Activated CD4-positive, alpha-beta T cell treated with anti-CD3 and anti-CD28 coated beads for 48 hours (primary cell): Measurements from ENCODE around the gene ZMIZ2.

Experiments
- DNase-seq: peaks from one replicate; pipeline ENCODE4 v3.0.0-alpha.2; 2020

Gene ZMIZ2

GRCh38 chr7:44756904-44757303 lies 8.3 kb downstream of the ZMIZ2 start:
- no peak for DNase-seq

- no peak for DNase-seq
These were observed 8.7 kb downstream of the ZMIZ2 start for GRCh38 chr7:44757311-44757710.

DNA sequence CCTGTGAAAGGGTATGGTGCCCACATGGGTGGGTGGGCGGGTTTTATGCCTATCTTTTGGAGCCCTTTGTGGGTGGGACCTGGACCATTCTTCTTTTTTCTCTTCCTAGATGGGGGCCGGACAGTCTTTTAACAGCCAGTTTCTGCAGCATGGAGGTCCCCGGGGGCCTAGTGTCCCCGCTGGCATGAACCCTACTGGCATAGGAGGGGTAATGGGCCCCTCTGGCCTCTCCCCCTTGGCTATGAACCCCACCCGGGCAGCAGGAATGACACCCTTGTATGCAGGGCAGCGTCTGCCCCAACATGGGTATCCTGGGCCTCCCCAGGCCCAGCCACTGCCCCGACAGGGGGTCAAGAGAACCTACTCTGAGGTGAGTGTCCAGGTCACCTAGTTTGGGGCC lies 9.1 kb downstream of the ZMIZ2 start:
- no peak for DNase-seq

GRCh38 chr7:44759246-44759645 lies 10.6 kb downstream of the ZMIZ2 start:
- no peak for DNase-seq

DNA sequence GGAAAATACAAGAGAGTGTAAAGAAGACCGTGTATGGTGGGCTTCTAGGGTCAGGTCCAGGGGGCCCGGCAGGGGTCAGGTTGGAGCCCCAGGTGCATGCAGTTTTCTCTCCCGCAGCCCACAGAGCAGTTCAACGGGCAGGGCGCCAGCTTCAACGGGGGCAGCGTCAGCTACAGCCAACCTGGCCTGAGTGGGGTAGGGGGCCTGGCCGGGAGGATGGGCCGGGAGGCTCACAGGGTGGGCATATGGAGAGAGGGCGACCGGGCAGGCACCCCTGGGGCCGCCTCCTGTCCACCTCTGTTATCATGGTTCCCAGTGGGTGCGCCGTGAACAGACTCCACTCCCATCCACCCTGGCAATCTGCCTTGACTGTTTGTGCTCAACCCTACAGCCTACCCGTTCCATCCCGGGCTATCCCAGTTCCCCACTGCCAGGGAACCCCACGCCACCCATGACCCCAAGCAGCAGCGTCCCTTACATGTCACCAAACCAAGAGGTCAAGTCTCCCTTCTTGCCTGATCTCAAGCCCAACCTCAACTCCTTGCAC lies 11.5 kb downstream of the ZMIZ2 start:
- DNase-seq, result no peak

DNA sequence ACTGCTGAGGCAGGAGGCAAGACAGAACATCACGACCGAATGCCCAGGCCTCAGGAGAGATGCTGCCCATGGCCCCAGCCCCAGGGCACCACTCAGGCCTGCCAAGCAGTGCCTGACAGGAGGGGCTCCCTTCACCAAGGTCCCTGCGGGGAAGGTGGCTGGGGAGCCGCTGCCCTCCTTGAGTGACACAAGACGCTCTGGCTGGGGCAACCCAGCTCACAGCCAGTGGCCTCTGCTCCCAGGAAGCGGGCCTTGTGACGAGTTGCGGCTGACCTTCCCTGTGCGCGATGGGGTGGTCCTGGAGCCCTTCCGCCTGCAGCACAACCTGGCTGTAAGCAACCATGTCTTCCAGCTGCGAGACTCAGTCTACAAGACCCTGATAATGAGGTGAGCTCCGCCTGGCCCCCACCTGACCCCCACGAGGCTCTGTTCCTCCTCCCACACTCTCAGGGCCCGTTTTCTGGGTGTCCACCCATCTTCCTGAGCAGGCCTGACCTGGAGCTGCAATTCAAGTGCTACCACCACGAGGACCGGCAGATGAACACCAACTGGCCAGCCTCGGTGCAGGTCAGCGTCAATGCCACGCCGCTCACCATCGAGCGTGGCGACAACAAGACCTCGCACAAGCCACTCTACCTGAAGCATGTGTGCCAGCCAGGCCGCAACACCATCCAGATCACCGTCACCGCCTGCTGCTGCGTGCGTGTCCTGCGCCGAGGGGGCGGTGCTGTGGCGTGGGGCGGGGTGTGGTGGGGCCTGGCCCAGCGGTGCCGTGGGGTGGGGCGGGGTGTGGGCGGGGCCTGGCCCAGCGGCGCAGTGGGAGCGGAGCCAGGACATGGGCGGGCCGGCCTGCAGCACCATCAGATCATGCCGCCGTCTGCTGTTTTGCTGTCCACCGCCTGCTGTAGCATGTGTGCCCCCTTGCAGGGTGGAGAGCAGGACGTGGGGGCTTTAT lies 12.8 kb downstream of the ZMIZ2 start:
- no peak for DNase-seq

- no peak for DNase-seq
These were observed 13.7 kb downstream of the ZMIZ2 start for GRCh38 chr7:44762300-44762699.

DNA sequence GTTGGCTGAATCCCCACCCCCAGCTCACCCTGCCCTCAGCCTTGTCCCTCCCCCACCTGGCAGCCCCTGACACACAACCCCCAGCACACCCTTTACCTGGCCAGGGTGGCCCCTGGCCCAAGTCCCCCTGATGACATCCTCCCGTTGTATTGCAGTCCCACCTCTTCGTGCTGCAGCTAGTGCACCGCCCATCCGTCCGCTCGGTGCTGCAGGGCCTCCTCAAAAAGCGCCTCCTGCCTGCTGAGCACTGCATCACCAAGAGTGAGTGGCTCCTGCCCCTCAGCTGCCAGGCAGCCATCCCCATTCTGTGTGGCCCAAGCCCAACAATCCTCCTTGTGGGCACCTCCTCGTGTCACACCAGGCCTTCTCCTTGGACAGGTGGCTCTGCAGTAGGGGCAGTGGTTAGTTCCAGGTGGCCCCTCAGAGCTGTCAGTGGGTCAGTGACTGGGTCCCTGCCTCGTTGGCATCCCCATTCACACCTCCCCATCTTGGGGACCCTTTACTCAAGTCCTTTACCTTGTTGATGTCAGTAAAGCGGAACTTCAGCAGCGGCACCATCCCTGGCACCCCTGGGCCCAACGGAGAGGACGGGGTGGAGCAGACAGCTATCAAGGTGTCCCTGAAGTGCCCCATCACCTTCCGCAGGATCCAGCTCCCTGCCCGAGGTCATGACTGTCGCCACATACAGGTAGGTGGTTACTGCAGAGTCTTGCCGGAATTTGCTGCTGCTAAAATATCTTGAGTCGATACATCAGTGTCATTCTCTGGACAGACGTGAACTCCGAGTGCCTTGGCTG lies 14.3 kb downstream of the ZMIZ2 start:
- no peak for DNase-seq

GRCh38 chr7:44764081-44764480 lies 15.4 kb downstream of the ZMIZ2 start:
- no peak for DNase-seq

DNA sequence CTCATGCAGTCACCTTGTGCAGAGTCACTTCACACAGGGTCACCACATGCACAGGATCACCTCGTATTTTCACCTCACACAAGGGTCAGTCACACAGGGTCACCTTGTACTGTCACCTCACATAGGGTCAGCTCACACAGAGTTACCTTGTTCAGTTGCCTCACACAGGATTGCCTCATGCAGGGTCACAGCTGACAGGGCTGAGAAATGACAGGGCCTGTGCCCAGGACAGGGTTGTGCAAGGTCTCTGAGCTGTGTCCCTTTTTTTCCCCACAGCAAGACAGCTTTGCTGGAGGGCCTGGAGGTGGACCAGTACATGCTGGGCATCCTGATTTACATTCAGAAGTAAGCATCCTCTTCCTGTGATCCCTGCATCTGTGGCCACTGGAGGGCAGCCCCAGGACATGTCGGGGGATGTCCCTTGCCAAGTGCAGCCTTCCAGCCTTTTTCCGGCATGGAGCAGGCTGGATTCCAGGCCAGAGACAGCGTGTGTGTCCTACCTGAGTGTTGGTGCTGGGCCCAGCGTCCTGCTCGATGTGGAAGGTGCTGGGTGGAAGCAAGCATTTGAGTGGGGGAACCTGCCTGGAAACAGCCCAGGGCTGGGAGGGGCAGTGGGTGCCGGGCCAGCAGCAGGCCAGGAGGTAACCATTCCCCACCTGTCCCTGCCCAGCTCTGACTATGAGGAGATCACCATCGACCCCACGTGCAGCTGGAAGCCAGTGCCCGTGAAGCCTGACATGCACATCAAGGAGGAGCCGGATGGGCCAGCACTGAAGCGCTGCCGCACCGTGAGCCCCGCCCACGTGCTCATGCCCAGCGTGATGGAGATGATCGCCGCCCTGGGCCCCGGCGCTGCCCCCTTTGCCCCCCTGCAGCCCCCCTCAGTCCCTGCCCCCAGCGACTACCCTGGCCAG lies 16.3 kb downstream of the ZMIZ2 start:
- DNase-seq, result no peak

DNA sequence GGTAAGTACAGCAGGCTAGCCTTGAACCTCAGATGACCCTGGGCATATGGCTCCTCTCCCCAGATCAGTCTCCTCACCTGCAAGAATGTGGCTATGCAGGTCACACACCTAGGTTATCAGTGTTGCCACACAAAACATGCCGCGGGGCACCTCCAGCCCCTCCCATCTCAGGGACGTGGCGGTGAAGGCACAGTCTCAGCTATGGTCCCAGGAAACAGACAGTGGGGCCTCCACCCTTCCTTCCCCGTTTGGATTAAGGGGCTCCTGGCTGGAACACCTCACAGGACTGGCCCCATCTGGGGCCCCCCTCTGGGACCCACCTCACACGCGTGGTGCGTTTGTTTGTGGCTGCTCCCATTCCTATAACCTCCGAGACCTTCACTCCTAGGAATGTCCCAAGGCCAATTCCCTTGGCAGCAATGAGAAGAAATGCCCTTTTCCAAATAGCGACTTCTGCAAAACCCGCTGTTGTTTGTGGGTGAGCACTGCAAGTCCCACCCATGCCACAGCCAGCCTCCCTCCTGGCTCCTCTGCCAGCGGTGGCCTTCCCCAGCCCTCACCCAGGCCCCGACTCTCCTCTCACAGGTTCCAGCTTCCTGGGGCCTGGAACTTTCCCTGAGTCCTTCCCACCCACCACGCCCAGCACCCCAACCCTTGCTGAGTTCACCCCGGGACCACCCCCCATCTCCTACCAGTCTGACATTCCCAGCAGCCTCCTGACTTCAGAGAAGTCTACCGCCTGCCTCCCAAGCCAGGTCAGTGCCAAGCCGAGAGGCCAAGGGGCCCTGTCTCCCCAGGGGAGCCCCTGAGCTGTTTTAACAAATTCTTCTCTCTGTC lies 17.1 kb downstream of the ZMIZ2 start:
- no peak for DNase-seq

- no peak for DNase-seq
These were observed 17.8 kb downstream of the ZMIZ2 start for GRCh38 chr7:44766416-44766801.

DNA sequence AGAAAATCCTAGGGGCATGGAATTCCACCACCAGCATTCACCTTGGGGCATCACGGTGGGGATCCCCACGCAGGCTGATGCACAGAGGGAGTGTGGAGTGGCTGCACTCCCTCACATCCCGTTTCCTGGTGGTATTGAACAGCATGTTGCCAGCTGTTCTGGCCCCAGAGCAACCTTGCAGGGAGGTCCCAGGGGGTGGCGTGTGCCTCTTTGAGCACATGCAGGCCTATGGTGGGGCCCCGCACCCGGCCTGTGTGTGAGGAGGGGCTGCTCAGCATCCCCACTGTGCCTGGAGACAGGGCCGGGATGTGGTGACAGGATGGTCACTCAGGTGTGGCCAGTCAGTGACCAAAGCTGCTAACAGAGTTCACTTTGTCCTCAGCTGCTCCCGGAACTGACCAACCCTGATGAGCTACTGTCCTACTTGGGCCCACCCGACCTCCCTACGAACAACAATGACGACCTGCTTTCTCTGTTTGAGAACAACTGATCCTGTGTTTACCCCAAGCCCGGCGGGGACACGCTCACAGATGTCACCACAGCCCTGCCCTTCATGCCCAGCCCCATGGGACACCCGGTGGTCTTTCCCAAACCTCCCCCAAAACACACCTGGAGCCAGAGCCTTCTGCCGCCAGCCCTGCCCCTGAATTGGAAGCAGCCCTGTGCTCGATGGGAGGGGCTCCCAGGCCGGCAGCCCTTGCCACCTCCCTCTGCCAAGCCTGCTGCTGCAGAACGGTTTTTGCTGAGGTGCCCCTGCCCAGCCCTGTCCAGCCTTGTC lies 18.7 kb downstream of the ZMIZ2 start:
- DNase-seq, result no peak

DNA sequence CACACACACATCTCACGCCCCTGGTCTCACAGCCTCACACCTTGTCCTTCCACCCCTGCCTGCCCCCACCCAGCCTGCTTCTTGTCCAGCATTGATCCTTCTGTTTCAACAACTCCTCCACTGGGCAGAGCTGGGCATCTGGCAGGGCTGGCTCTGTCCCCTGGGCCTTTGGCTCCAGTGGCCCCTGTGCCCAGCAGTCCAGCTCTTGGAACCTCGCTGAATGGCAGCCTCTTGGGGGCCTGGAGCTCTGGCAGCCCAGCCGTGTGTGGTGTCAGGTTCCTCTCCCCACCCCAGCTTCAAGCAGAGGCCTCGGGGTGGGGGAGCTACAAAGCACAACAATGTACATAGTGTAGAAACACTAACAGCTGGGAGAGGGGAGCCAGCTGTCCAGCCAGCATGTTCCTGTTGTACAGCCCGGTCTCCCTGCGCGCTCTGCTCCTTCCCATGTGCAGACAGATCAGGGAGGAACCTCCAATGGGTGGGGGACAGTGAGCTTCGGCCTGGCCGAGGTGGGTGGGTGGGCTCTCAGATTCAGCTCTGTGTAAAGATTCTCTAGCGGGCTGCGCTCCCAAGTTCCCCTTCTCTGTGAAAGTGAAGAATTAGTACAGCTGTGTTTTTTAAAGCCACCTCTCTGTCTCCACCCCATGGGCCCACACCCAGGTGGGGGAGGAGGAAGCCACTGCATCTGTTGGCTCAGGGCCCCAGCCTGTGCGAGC lies 19.4 kb downstream of the ZMIZ2 start:
- no peak for DNase-seq

DNA sequence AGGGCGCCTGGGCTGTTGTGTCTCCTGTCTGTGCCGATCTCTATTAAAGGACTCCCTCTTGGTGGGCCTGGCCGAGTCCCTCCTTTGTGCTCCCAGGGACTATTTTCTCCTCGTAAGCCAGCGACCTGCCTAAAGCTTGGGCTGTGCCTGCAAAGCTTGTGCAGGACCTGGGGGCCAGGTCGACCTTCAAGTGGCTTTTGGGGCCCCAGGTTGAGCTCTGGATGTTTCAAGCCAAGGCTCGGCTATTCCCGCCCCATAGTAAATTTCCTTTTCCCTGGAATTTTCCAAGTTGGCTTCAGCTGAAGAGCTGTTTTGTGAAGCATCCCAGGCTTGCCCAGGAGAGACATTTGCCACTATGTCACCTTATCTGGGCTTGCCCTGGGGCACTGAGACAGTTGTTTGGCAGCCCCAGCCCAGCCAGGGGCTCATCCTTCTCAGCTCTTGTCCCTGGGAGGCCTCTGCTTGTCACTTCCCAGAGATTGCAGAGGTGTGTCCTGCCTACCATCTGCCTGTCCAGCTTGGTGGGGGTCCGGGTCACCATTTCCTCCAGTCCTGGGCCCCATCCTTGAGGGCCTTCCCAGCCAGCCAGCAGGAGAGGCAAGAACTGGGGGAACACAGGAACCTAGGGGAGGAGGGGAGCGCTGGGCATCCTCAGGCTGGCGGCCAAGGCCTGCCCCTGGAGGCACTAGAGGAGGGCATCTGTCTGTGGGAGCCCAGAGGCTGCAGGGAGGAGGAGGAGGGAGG lies 20.2 kb downstream of the ZMIZ2 start:
- DNase-seq, result no peak

GRCh38 chr7:44769376-44769775 lies 20.7 kb downstream of the ZMIZ2 start:
- no peak for DNase-seq

GRCh38 chr7:44769776-44770294 lies 21.2 kb downstream of the ZMIZ2 start:
- no peak for DNase-seq

- no peak for DNase-seq
These were observed 22.7 kb downstream of the ZMIZ2 start for GRCh38 chr7:44771358-44771757.

- DNase-seq, result no peak
These were observed 23.8 kb downstream of the ZMIZ2 start for GRCh38 chr7:44772440-44772839.
